Body of pancreas (tissue), 4 donors: ENCODE results near the gene IFRD1. TPM values are rescaled to one million over a fixed set of nuclear protein-coding genes. Genes with fewer than 3 reads are reported as not detected.
A peak's percentile ranks its signal among the peaks of the same experiment; 100 is the strongest.

Experiments used
- ATAC-seq: fragments of 150-250 bp; one replicate; pipeline ENCODE4 v1.9.1; 2016
- DNase-seq, 4 donors: peaks; one replicate each; pipeline ENCODE4 v3.0.0-alpha.2; 2019
- H3K27ac ChIP-seq, 4 donors: fragments of 200-600 bp; sonication (generic); 1 replicate in 3 of 4; 2 replicates in 1 of 4; pipeline versions ENCODE4 v1.5.1 to v1.6.1; 2016 to 2019; ENCODE audit warnings: mild to moderate bottlenecking in 1 of 4, mixed read lengths in 1 of 4, moderate library complexity in 1 of 4
- H3K27me3 ChIP-seq, 2 donors: fragments of 200-600 bp; sonication (generic); one replicate each; pipeline ENCODE4 v1.6.0; 2016; ENCODE audit warnings: mild to moderate bottlenecking in 1 of 2
- H3K36me3 ChIP-seq, 2 donors: fragments of 200-600 bp; sonication (generic); replicated peaks in 1 of 2; 2 replicates each; pipeline ENCODE4 v1.5.1; 2016; ENCODE audit warnings: low read depth in 2 of 2; ENCODE audit not compliant: insufficient read depth in 1 of 2
- H3K4me1 ChIP-seq: fragments of 200-600 bp; sonication (generic); one replicate; pipeline ENCODE4 v1.6.0; 2016
- H3K4me3 ChIP-seq, 2 donors: fragments of 200-600 bp; sonication (generic); 1 replicate in 1 of 2; 2 replicates in 1 of 2; pipeline ENCODE4 v1.5.1; 2016 to 2019
- H3K9me3 ChIP-seq, 3 donors: fragments of 200-600 bp; sonication (generic); 1 replicate in 2 of 3; 2 replicates in 1 of 3; pipeline ENCODE4 v1.5.1; 2016
- CTCF ChIP-seq, 7 experiments: fragments of 450-650 bp in 4 of 7; fragments of 200-600 bp in 3 of 7; sonication (generic) in 3 of 7; IDR thresholded peaks; one replicate each; pipeline ENCODE4 v1.5.1; 2016 to 2019; ENCODE audit warnings: antibody characterized with exemption in 7 of 7
- POLR2A ChIP-seq, 3 donors: fragments of 450-650 bp; IDR thresholded peaks; one replicate each; pipeline ENCODE4 v1.6.1; 2016; ENCODE audit warnings: antibody characterized with exemption in 3 of 3, mild to moderate bottlenecking in 2 of 3
- WGBS, 2 donors: methylation state at CpG; one replicate each; pipeline ENCODE4 v1.1.5; 2017; 5-methylcytosine and 5-hydroxymethylcytosine counted together
- intact Hi-C: fragments of 100-400 bp; cut with DNase I; formaldehyde crosslinking; loops from one replicate; pipeline ENCODE4 v1.15.1; 2023
- total RNA-seq, 2 donors: library from RNA; depleted of rRNA; stranded (reverse); fragments of >200 nt; gene quantifications; one replicate each; pipeline ENCODE4 v1.1.0, GENCODE V29; 2016

Gene IFRD1
- total RNA-seq, 2 donors from 2014 or later = 119 to 154 TPM

GRCh38 chr7:112433289-112433688 lies 17.0 kb upstream of the IFRD1 start:
- Histone ChIP-seq H3K4me1 (no peaks in the 10 kb centered on the region), H3K27me3 (no peaks in the 10 kb centered on the region), H3K4me3 (no peak overlapping the region), H3K36me3 (no peaks in the 10 kb centered on the region), H3K27ac (no peak overlapping the region), H3K9me3 (no peaks in the 10 kb centered on the region)
- TF ChIP-seq CTCF (IDR thresholded peaks at IDR 0.05) = no peak
- DNase-seq (no peak), ATAC-seq (no peak)
- 83 to 90% methylated on average over 1 of the region's 1 CpG for WGBS, 2 donors
- intact Hi-C loops = no loop called here

GRCh38 chr7:112437072-112437471 lies 13.2 kb upstream of the IFRD1 start:
- no peak for DNase-seq
- H3K27me3 ChIP-seq = no peaks in the 10 kb centered on the region
- H3K4me3 ChIP-seq = no peak overlapping the region
- no peaks in the 10 kb centered on the region for H3K4me1 ChIP-seq
- no peak for ATAC-seq
- intact Hi-C loops = no loop called here
- no peaks in the 10 kb centered on the region for H3K9me3 ChIP-seq
- TF ChIP-seq POLR2A (IDR thresholded peaks at IDR 0.05) (no peak), CTCF (IDR thresholded peaks at IDR 0.05) (no peak)
- no peaks in the 10 kb centered on the region for H3K36me3 ChIP-seq
- 95 to 100% methylated on average over 1 of the region's 1 CpG for WGBS, 2 donors
- H3K27ac ChIP-seq = no peak overlapping the region

- Histone ChIP-seq H3K9me3 (no peaks in the 10 kb centered on the region), H3K4me3 (no peak overlapping the region), H3K27ac (no peak overlapping the region), H3K27me3 (no peaks in the 10 kb centered on the region), H3K4me1 (no peaks in the 10 kb centered on the region), H3K36me3 (no peaks in the 10 kb centered on the region)
- no peak for DNase-seq
- no peak for TF ChIP-seq CTCF (IDR thresholded peaks at IDR 0.05)
- no peak for TF ChIP-seq POLR2A (IDR thresholded peaks at IDR 0.05)
- WGBS, 2 donors = 73 to 95% methylated on average over 1 of the region's 1 CpG
- intact Hi-C loops = no loop called here
- ATAC-seq = no peak
Observed at GRCh38 chr7:112439476-112439875, 10.8 kb upstream of the IFRD1 start.

GRCh38 chr7:112442210-112442609 lies 8.1 kb upstream of the IFRD1 start:
- Histone ChIP-seq H3K27ac (no peak overlapping the region), H3K9me3 (no peaks in the 10 kb centered on the region), H3K4me1 (peaks cover 8% of the 10 kb centered on the region), H3K27me3 (no peaks in the 10 kb centered on the region), H3K36me3 (no peaks in the 10 kb centered on the region), H3K4me3 (no peak overlapping the region)
- ATAC-seq (no peak), DNase-seq (no peak)
- intact Hi-C loops = no loop called here
- 78 to 95% methylated on average over 2 of the region's 2 CpGs for WGBS, 2 donors
- no peak for TF ChIP-seq CTCF (IDR thresholded peaks at IDR 0.05)
- TF ChIP-seq POLR2A (IDR thresholded peaks at IDR 0.05) = no peak

GRCh38 chr7:112444505-112444904 lies 5.8 kb upstream of the IFRD1 start:
- DNase-seq (no peak), ATAC-seq (no peak)
- no peaks in the 10 kb centered on the region for H3K9me3 ChIP-seq
- no peak overlapping the region for H3K4me3 ChIP-seq
- 64 to 75% methylated on average over 3 of the region's 3 CpGs for WGBS, 2 donors
- no peaks in the 10 kb centered on the region for H3K36me3 ChIP-seq
- peak overlapping the region in 1 of 4 donors; percentile 100 for H3K27ac ChIP-seq
- TF ChIP-seq CTCF (IDR thresholded peaks at IDR 0.05) (no peak), POLR2A (IDR thresholded peaks at IDR 0.05) (no peak)
- H3K27me3 ChIP-seq = no peaks in the 10 kb centered on the region
- intact Hi-C loops = no loop called here
- H3K4me1 ChIP-seq = peaks cover 27% of the 10 kb centered on the region
